ENCODE results near the gene EXOSC2.

- TF ChIP-seq CTCF (IDR thresholded peaks at IDR 0.05; ENCODE audit: poor library complexity, severe bottlenecking) (peak; percentile 25), MXI1 (conservative IDR thresholded peaks at IDR 0.05; ENCODE audit: poor library complexity, severe bottlenecking) (no peak), SMC3 (conservative IDR thresholded peaks at IDR 0.05; ENCODE audit: poor library complexity) (no peak), EZH2 (IDR thresholded peaks at IDR 0.05; ENCODE audit: borderline replicate concordance, insufficient read depth, low read length, poor library complexity, severe bottlenecking) (peak; percentile 93), POLR2AphosphoS5 (IDR thresholded peaks at IDR 0.05) (no peak), RAD21 (conservative IDR thresholded peaks at IDR 0.05) (no peak), EP300 (conservative IDR thresholded peaks at IDR 0.05; ENCODE audit: poor library complexity, severe bottlenecking) (no peak), REST (IDR thresholded peaks at IDR 0.05; ENCODE audit: borderline replicate concordance) (no peak), TAF1 (IDR thresholded peaks at IDR 0.05; ENCODE audit: low read depth) (no peak)
Measured at GRCh38 chr9:130662099-130662969, 31.2 kb upstream of the EXOSC2 start.
